Measurements from ENCODE around the gene ZGRF1. TPM values are rescaled to one million over a fixed set of nuclear protein-coding genes. Genes with fewer than 3 reads are reported as not detected.
A peak's percentile ranks its signal among the peaks of the same experiment; 100 is the strongest.

The ZGRF1 gene
- total RNA-seq, 1 experiment from 2014 or later, result 21.4 TPM

GRCh38 chr4:112552668-112553067 lies 84.0 kb downstream of the ZGRF1 start:
- Histone ChIP-seq H2AFZ (ENCODE audit: low read depth, low read length, poor library complexity, severe bottlenecking) (no peak overlapping the region), H3K4me1 (ENCODE audit: control insufficient read depth in 1 of 2, insufficient read depth in 2 of 2, low read length in 2 of 2) (peaks cover 25 to 35% of the 10 kb centered on the region in 2 experiments), H4K20me1 (ENCODE audit: insufficient read depth) (no peaks in the 10 kb centered on the region), H3K9me3 (ENCODE audit: control insufficient read depth in 1 of 2, insufficient read depth in 1 of 2, low read depth in 1 of 2, low read length in 2 of 2) (no peaks in the 10 kb centered on the region), H3K27me3 (ENCODE audit: insufficient read depth, low read length) (no peaks in the 10 kb centered on the region), H3K9ac (ENCODE audit: low read length) (peak overlapping the region; percentile 16; the same call in 1 of the 2 replicates), H3K79me2 (ENCODE audit: insufficient read depth, low read length) (no peaks in the 10 kb centered on the region), H3K9me2 (ENCODE audit: insufficient read depth) (no peaks in the 10 kb centered on the region), H3K4me2 (ENCODE audit: low read length) (peak overlapping the region; percentile 56), H3K4me3 (replicated peaks in 1 of 2; ENCODE audit: low read depth in 1 of 2, low read length in 2 of 2) (peak overlapping the region in 1 of 2 experiments; percentile 9; a peak in 2 of 4 replicates), H3K36me3 (ENCODE audit: control insufficient read depth in 1 of 2, insufficient read depth in 2 of 2, low read length in 2 of 2) (no peaks in the 10 kb centered on the region), H3K27ac (ENCODE audit: low read depth, low read length) (peak overlapping the region; percentile 25; the same call in 1 of the 2 replicates)
- TF ChIP-seq SRF (IDR thresholded peaks at IDR 0.05; ENCODE audit: low read depth), result no peak
- intact Hi-C loops (cut with micrococcal nuclease), result no loop called here
- CTCF ChIA-PET, result no interaction called here
- POLR2A ChIA-PET, result no interaction called here
- RAD21 ChIA-PET (ENCODE audit: low non-redundant PET in 1 of 2, low total read pairs in 2 of 2, uncharacterized antibody in 2 of 2, unreplicated experiment in 2 of 2), result no interaction called here
- DNase-seq (ENCODE audit: low read depth, low spot score), result peak; percentile 32
- BruUV-seq (replicated peaks), result no TSS peak
- ATAC-seq, result peak; percentile 76

GRCh38 chr4:112550728-112551127 lies 86.0 kb downstream of the ZGRF1 start:
- Histone ChIP-seq H2AFZ (ENCODE audit: low read depth, low read length, poor library complexity, severe bottlenecking) (peak overlapping the region; percentile 51), H3K79me2 (ENCODE audit: insufficient read depth, low read length) (no peaks in the 10 kb centered on the region), H3K36me3 (ENCODE audit: control insufficient read depth in 1 of 2, insufficient read depth in 2 of 2, low read length in 2 of 2) (no peaks in the 10 kb centered on the region), H3K27me3 (ENCODE audit: insufficient read depth, low read length) (no peaks in the 10 kb centered on the region), H3K4me3 (replicated peaks in 1 of 2; ENCODE audit: low read depth in 1 of 2, low read length in 2 of 2) (peak overlapping the region in 1 of 2 experiments; percentile 36; a peak in 2 of 4 replicates), H3K9ac (ENCODE audit: low read length) (peak overlapping the region; percentile 30), H3K4me2 (ENCODE audit: low read length) (peak overlapping the region; percentile 56), H4K20me1 (ENCODE audit: insufficient read depth) (no peaks in the 10 kb centered on the region), H3K9me3 (ENCODE audit: control insufficient read depth in 1 of 2, insufficient read depth in 1 of 2, low read depth in 1 of 2, low read length in 2 of 2) (no peaks in the 10 kb centered on the region), H3K27ac (ENCODE audit: low read depth, low read length) (no peak overlapping the region), H3K4me1 (ENCODE audit: control insufficient read depth in 1 of 2, insufficient read depth in 2 of 2, low read length in 2 of 2) (peaks cover 25 to 35% of the 10 kb centered on the region in 2 experiments), H3K9me2 (ENCODE audit: insufficient read depth) (no peaks in the 10 kb centered on the region)
- no TSS peak for BruUV-seq (replicated peaks)
- no peak for DNase-seq (ENCODE audit: low read depth, low spot score)
- ATAC-seq, result peak; percentile 60
- ChIA-PET RAD21 (ENCODE audit: low non-redundant PET in 1 of 2, low total read pairs in 2 of 2, uncharacterized antibody in 2 of 2, unreplicated experiment in 2 of 2) (no interaction called here), POLR2A (no interaction called here), CTCF (interaction anchor here (1.2 to 1.5 kb wide), 2 partner anchors 54 to 215 kb away, joined by 4 read pairs; no protein-coding TSS in a partner anchor)
- intact Hi-C loops (cut with micrococcal nuclease), result no loop called here
- TF ChIP-seq FOSL1 (IDR thresholded peaks at IDR 0.05; ENCODE audit: low read depth) (peak; percentile 17; the same call in 1 of the 2 replicates), EGR1 (IDR thresholded peaks at IDR 0.05; ENCODE audit: low read depth) (peak; percentile 76), SIN3A (IDR thresholded peaks at IDR 0.05; ENCODE audit: low read depth) (no peak)

All from HCT116 (cell line).